Mucosa of rectum (tissue), 2 donors: ENCODE results near the gene AGTR1.
"Not testable (repeated sequence)": the region's sequence is repeated elsewhere in the genome, so short reads cannot be mapped to it uniquely, and the experiment has no call there.

Experiments
- H3K27ac ChIP-seq, 2 donors: one replicate each; pipeline ENCODE4 v1.7.0; 2013; ENCODE audit warnings: inconsistent platforms in 2 of 2, low read depth in 2 of 2, low read length in 2 of 2
- H3K27me3 ChIP-seq, 2 donors: one replicate each; pipeline ENCODE4 v1.7.0; 2013; ENCODE audit warnings: low read length in 2 of 2; ENCODE audit not compliant: control insufficient read depth in 2 of 2, insufficient read depth in 2 of 2
- H3K36me3 ChIP-seq, 2 donors: one replicate each; pipeline ENCODE4 v1.7.0; 2013; ENCODE audit warnings: low read length in 2 of 2; ENCODE audit not compliant: control insufficient read depth in 2 of 2, insufficient read depth in 2 of 2
- H3K4me1 ChIP-seq, 2 donors: one replicate each; pipeline ENCODE4 v1.7.0; 2013; ENCODE audit warnings: low read length in 2 of 2, mild to moderate bottlenecking in 1 of 2; ENCODE audit not compliant: control insufficient read depth in 2 of 2, insufficient read depth in 2 of 2
- H3K4me3 ChIP-seq, 2 donors: one replicate each; pipeline ENCODE4 v1.7.0; 2013; ENCODE audit warnings: low read length in 2 of 2
- H3K9ac ChIP-seq, 2 donors: one replicate each; pipeline ENCODE4 v1.7.0; 2013; ENCODE audit warnings: low read length in 2 of 2, low read depth in 1 of 2, mild to moderate bottlenecking in 1 of 2
- H3K9me3 ChIP-seq, 2 donors: one replicate each; pipeline ENCODE4 v1.7.0; 2013; ENCODE audit warnings: low read length in 2 of 2; ENCODE audit not compliant: control insufficient read depth in 2 of 2
- donor health status: healthy.
- donor health status: Normal muscosa, but diverticular disease.

Gene AGTR1

DNA sequence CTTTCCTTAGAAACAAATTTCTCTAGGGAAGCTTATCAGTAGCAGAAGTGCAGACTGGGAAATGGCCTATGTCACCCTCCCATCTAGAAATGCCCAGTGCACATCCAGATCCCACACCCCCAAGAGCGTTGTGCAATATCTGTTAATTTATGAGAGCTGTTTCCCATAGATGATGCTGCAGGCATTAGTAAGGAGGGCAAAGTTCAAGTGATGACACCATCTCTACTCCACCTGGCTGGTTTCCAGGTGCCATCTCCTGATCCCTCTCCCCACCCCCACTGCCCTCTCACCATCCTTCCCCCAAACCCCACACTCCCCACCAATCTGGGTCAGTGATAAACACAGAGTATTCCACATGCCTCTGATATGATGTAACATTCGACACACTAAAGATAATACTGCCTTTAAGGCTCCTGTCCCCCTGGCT is 39.4 kb downstream of the AGTR1 start:
- H3K4me1 ChIP-seq = no peaks in the 10 kb centered on the region
- H3K9ac ChIP-seq = no peak overlapping the region
- no peak overlapping the region for H3K27ac ChIP-seq
- no peaks in the 10 kb centered on the region for H3K36me3 ChIP-seq
- no peaks in the 10 kb centered on the region for H3K9me3 ChIP-seq
- H3K27me3 ChIP-seq = no peaks in the 10 kb centered on the region
- no peak overlapping the region for H3K4me3 ChIP-seq

DNA sequence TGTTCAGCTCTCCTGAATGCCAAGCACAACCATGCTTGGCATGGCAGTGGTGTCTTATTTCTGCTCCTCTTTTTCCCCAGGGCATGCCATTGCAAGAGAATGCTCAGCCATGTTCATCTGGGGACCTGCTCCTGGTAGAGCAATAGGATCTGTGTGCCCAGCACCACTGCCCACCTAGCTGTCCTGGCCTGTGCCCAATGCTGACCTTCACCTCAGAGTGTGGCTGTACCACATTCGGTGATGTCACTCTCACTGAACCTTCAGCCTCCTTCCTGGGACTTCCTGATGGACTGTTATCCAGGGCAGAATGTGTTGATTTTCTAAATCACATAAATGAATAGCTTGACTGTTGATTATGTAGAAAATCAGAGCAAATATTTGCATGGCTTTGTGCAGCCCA is 42.0 kb downstream of the AGTR1 start:
- Histone ChIP-seq H3K9me3 (no peaks in the 10 kb centered on the region), H3K36me3 (no peaks in the 10 kb centered on the region), H3K9ac (no peak overlapping the region), H3K4me3 (no peak overlapping the region), H3K27me3 (no peaks in the 10 kb centered on the region), H3K27ac (no peak overlapping the region), H3K4me1 (no peaks in the 10 kb centered on the region)

DNA sequence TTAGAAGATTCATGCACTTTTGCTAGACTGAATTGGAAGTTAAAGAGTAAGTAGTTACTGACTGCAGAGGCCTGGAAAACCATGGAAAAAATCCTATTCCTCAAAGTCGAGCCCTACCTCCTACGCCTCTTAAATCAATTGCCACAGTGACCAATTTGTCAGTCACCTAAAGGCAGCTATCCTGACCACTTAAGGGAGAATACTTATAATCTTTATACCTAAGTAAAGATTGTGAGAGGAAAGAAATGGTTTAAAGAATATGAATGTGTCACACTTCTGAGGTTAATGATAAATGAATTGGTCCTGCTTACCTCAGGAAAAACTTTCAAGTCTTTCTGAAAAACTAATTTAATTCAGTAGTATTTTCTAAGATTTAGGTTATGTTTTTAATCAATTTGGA is 42.6 kb downstream of the AGTR1 start:
- Histone ChIP-seq H3K4me3 (no peak overlapping the region), H3K36me3 (no peaks in the 10 kb centered on the region), H3K4me1 (no peaks in the 10 kb centered on the region), H3K9me3 (no peaks in the 10 kb centered on the region), H3K9ac (no peak overlapping the region), H3K27ac (no peak overlapping the region), H3K27me3 (no peaks in the 10 kb centered on the region)

DNA sequence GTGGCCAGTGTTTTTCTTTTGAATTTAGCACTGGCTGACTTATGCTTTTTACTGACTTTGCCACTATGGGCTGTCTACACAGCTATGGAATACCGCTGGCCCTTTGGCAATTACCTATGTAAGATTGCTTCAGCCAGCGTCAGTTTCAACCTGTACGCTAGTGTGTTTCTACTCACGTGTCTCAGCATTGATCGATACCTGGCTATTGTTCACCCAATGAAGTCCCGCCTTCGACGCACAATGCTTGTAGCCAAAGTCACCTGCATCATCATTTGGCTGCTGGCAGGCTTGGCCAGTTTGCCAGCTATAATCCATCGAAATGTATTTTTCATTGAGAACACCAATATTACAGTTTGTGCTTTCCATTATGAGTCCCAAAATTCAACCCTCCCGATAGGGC is 43.5 kb downstream of the AGTR1 start:
- H3K27ac ChIP-seq = no peak overlapping the region

DNA sequence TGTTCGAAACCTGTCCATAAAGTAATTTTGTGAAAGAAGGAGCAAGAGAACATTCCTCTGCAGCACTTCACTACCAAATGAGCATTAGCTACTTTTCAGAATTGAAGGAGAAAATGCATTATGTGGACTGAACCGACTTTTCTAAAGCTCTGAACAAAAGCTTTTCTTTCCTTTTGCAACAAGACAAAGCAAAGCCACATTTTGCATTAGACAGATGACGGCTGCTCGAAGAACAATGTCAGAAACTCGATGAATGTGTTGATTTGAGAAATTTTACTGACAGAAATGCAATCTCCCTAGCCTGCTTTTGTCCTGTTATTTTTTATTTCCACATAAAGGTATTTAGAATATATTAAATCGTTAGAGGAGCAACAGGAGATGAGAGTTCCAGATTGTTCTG is 44.4 kb downstream of the AGTR1 start:
- H3K4me3 ChIP-seq = no peak overlapping the region
- H3K27me3 ChIP-seq = no peaks in the 10 kb centered on the region
- no peaks in the 10 kb centered on the region for H3K9me3 ChIP-seq
- H3K9ac ChIP-seq = no peak overlapping the region
- H3K36me3 ChIP-seq = no peaks in the 10 kb centered on the region
- H3K4me1 ChIP-seq = no peaks in the 10 kb centered on the region
- H3K27ac ChIP-seq = no peak overlapping the region

More for the DNA sequence above, 43.5 kb downstream of the AGTR1 start:
- Histone ChIP-seq H3K4me3 (no peak overlapping the region), H3K9ac (no peak overlapping the region), H3K36me3 (no peaks in the 10 kb centered on the region), H3K27me3 (no peaks in the 10 kb centered on the region), H3K4me1 (no peaks in the 10 kb centered on the region), H3K9me3 (no peaks in the 10 kb centered on the region)

DNA sequence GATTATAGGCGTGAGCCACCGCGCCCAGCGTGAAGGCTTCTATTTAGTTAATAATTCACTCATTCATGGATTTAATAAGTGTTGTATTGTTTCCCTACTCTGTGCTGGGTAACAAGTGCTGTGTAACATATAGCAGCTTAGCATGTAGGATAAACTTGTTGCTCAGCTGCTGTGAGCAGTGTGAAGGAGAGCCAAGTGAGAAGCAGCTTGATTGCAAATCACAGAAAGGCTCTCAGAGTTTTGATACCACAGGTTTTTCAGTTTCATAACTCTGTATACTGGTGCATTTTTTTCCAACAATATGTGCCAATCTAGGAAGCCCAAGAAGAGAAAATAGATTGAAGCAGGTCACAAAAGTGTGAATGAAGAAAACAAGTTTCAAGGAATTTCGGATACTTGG is 48.4 kb downstream of the AGTR1 start:
- Histone ChIP-seq H3K4me3 (no peak overlapping the region), H3K36me3 (no peaks in the 10 kb centered on the region), H3K9ac (no peak overlapping the region), H3K27me3 (no peaks in the 10 kb centered on the region), H3K9me3 (no peaks in the 10 kb centered on the region), H3K27ac (no peak overlapping the region), H3K4me1 (no peaks in the 10 kb centered on the region)

DNA sequence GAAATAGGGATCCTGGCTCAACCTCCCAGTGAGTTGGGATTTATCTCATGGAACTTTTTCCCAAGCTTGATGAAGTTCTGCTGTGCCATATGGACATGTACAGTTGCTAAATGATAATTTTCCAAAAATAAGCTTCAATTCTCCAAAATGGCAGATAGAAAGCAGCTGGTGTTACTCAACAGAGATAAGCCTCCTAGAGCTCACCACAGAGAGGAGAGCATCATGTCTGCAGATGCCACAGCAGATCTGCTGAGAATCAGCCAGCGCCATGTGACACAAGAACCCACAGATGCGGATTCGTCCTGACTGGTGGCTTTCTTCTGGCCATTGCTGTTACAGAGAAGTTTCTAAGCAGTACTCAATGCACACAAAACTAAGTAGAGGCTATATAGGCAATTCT is 50.6 kb downstream of the AGTR1 start:
- Histone ChIP-seq H3K27me3 (no peaks in the 10 kb centered on the region), H3K9ac (no peak overlapping the region), H3K36me3 (no peaks in the 10 kb centered on the region)

DNA sequence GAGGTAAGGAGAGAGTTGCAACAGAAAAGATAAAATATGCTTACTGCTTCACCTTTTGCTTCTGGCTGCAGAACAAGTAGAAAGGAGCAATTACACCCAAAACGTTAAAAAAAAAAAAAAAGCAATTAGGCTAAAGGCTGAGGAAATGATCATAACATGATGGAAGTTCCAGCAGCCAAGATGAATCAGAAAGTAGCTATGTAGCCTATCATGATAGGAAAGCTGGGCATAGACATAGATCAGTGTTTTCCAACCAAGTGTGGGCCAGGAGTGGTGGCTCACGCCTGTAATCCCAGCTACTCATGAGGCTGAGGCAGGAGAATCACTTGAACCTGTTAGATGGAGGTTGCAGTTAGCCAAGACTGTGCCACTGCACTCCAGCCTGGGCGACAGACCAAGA is 52.6 kb downstream of the AGTR1 start:
- Histone ChIP-seq H3K27ac (no peak overlapping the region), H3K4me1 (no peaks in the 10 kb centered on the region), H3K4me3 (no peak overlapping the region), H3K9ac (no peak overlapping the region), H3K36me3 (no peaks in the 10 kb centered on the region), H3K27me3 (no peaks in the 10 kb centered on the region), H3K9me3 (no peaks in the 10 kb centered on the region)

More for the DNA sequence above, 50.6 kb downstream of the AGTR1 start:
- H3K4me1 ChIP-seq = no peaks in the 10 kb centered on the region
- no peak overlapping the region for H3K27ac ChIP-seq
- H3K4me3 ChIP-seq = no peak overlapping the region
- no peaks in the 10 kb centered on the region for H3K9me3 ChIP-seq

DNA sequence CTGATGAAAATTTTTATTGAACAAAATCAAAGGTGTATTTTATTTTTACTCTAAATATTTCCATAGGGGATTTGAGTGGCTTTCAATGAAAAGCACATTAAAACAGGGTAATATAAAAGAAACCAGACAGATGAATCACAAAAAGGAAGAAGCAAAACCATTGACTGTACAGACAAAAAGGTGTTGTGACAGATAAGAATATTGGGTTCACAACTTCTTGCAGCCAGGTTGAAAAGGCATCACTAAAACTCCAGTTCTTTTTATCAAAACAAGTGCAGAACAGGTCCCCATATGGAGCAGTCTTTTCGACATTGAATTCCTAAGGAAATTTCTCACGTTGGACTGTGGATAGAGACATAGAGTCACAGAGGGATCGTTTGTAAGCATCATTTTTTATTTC is 53.8 kb downstream of the AGTR1 start:
- Histone ChIP-seq H3K27me3 (no peaks in the 10 kb centered on the region), H3K4me3 (no peak overlapping the region), H3K9me3 (no peaks in the 10 kb centered on the region), H3K27ac (no peak overlapping the region), H3K9ac (no peak overlapping the region), H3K36me3 (no peaks in the 10 kb centered on the region), H3K4me1 (no peaks in the 10 kb centered on the region)

DNA sequence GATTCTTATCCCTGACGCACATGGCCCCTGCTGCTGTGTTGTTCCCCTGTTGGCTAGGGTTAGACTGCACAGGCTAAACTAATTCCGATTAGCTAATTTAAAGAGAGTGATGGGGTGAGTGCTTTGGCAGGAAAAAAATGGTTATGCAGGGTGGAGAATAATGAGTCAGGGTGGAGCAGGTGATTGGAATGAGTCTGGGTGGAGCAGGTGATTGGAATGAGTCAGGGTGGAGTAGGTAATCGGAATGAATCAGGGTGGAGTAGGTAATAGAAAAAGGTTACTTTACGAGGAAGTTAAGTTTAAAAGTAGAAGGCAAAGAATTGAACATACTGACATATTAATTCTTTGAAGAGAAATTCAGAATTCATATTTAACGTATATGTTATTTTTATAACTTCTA is 55.7 kb downstream of the AGTR1 start:
- H3K27me3 ChIP-seq, H3K9ac ChIP-seq, H3K4me1 ChIP-seq, H3K4me3 ChIP-seq, H3K9me3 ChIP-seq, H3K27ac ChIP-seq, H3K36me3 ChIP-seq: not testable (repeated sequence)

DNA sequence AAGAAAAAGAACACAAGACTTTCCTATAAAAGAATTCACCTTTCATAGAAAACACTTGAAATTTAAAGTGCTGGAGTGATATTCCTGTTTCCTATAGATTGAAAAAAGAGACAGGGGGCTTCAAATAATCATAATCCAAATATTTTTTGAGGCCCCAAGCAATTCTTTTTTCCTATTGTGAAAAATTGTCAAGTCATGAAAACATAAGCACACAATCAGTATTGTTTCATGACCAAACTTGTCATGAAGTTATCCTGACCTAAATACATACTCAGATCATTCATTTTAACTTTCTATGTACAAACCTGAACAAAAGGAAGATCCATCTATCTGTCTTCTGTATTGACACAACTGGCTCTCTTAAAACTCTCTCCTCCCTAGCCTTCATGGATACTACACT is 57.9 kb downstream of the AGTR1 start:
- Histone ChIP-seq H3K9me3 (no peaks in the 10 kb centered on the region), H3K4me1 (no peaks in the 10 kb centered on the region), H3K27ac (no peak overlapping the region), H3K9ac (no peak overlapping the region), H3K4me3 (no peak overlapping the region), H3K36me3 (no peaks in the 10 kb centered on the region), H3K27me3 (no peaks in the 10 kb centered on the region)
